Peyer's patch (tissue), 4 donors: ENCODE results near the gene SPATA6L.

ENCODE experiments used
- CTCF ChIP-seq, 6 experiments: fragments of 450-650 bp in 4 of 6; fragments of 200-600 bp in 2 of 6; sonication (generic) in 1 of 6; IDR thresholded peaks; one replicate each; pipeline ENCODE4 v1.5.1; 2017 to 2019; ENCODE audit warnings: antibody characterized with exemption in 6 of 6, mild to moderate bottlenecking in 3 of 6, moderate library complexity in 1 of 6
- POLR2A ChIP-seq, 2 donors: fragments of 450-650 bp; IDR thresholded peaks; one replicate each; pipeline ENCODE4 v1.5.1; 2017; ENCODE audit warnings: antibody characterized with exemption in 2 of 2, mild to moderate bottlenecking in 2 of 2, moderate library complexity in 2 of 2

GRCh38 chr9:4709380-4709779 lies 43.1 kb upstream of the SPATA6L start:
- no peak for TF ChIP-seq POLR2A (IDR thresholded peaks at IDR 0.05)
- no peak for TF ChIP-seq CTCF (IDR thresholded peaks at IDR 0.05)
